Chondrocyte (in vitro differentiated cells): ENCODE measurements around the gene PPFIA1. TPM values are rescaled to one million over a fixed set of nuclear protein-coding genes. Genes with fewer than 3 reads are reported as not detected.
A peak's percentile ranks its signal among the peaks of the same experiment; 100 is the strongest.
"Not testable (repeated sequence)": the region's sequence is repeated elsewhere in the genome, so short reads cannot be mapped to it uniquely, and the experiment has no call there.

Experiments used
- DNase-seq: peaks from one replicate; pipeline ENCODE4 v3.0.0; 2021; ENCODE audit warnings: mixed read lengths, low spot score
- H3K27ac Mint-ChIP-seq: one replicate; pipeline ENCODE4 v1.8.0; 2021; ENCODE audit warnings: mild to moderate bottlenecking, moderate library complexity, mixed read lengths; ENCODE audit not compliant: unreplicated experiment
- H3K27me3 Mint-ChIP-seq: 2 replicates; pipeline ENCODE4 v1.8.0; 2021; ENCODE audit warnings: low read depth, mixed read lengths
- H3K36me3 Mint-ChIP-seq: 2 replicates; pipeline ENCODE4 v1.8.0; 2021; ENCODE audit warnings: low read depth, mixed read lengths
- H3K4me1 Mint-ChIP-seq: 2 replicates; pipeline ENCODE4 v1.8.0; 2021; ENCODE audit warnings: low read depth, mild to moderate bottlenecking, mixed read lengths
- H3K4me3 Mint-ChIP-seq: one replicate; pipeline ENCODE4 v1.8.0; 2021; ENCODE audit warnings: mild to moderate bottlenecking, moderate library complexity, mixed read lengths; ENCODE audit not compliant: unreplicated experiment
- H3K9me3 Mint-ChIP-seq: 2 replicates; pipeline ENCODE4 v1.8.0; 2021; ENCODE audit warnings: low read depth, mixed read lengths
- total RNA-seq: library from RNA; stranded (reverse); gene quantifications from 3 replicates; pipeline ENCODE4 v1.2.1, GENCODE V29; 2021
- TF ChIP-seq, protein P1 (sequence below): fragments of 200-600 bp; sonication (generic); IDR thresholded peaks from 2 replicates; pipeline ENCODE4 v1.5.0; 2021; ENCODE audit warnings: antibody characterized with exemption, mild to moderate bottlenecking, moderate library complexity

PPFIA1 gene
- total RNA-seq, 1 donor from 2014 or later = 63.5 TPM

- DNase-seq = no peak
- no peak overlapping the region for H3K4me3 Mint-ChIP-seq
- TF ChIP-seq, protein P1, sequence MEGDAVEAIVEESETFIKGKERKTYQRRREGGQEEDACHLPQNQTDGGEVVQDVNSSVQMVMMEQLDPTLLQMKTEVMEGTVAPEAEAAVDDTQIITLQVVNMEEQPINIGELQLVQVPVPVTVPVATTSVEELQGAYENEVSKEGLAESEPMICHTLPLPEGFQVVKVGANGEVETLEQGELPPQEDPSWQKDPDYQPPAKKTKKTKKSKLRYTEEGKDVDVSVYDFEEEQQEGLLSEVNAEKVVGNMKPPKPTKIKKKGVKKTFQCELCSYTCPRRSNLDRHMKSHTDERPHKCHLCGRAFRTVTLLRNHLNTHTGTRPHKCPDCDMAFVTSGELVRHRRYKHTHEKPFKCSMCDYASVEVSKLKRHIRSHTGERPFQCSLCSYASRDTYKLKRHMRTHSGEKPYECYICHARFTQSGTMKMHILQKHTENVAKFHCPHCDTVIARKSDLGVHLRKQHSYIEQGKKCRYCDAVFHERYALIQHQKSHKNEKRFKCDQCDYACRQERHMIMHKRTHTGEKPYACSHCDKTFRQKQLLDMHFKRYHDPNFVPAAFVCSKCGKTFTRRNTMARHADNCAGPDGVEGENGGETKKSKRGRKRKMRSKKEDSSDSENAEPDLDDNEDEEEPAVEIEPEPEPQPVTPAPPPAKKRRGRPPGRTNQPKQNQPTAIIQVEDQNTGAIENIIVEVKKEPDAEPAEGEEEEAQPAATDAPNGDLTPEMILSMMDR = no peak
- peaks cover 28% of the 10 kb centered on the region for H3K4me1 Mint-ChIP-seq
- H3K9me3 Mint-ChIP-seq = no peaks in the 10 kb centered on the region
- H3K27ac Mint-ChIP-seq = peak overlapping the region; percentile 49
- H3K36me3 Mint-ChIP-seq = no peaks in the 10 kb centered on the region
- no peaks in the 10 kb centered on the region for H3K27me3 Mint-ChIP-seq
Measured at GRCh38 chr11:70251659-70252321, 18.7 kb upstream of the PPFIA1 start.

- H3K36me3 Mint-ChIP-seq = no peaks in the 10 kb centered on the region
- TF ChIP-seq, protein P1 = no peak
- no peak overlapping the region for H3K4me3 Mint-ChIP-seq
- H3K27ac Mint-ChIP-seq = no peak overlapping the region
- no peaks in the 10 kb centered on the region for H3K27me3 Mint-ChIP-seq
- H3K4me1 Mint-ChIP-seq = peaks cover 18% of the 10 kb centered on the region
- no peak for DNase-seq
- H3K9me3 Mint-ChIP-seq = no peaks in the 10 kb centered on the region
Measured at GRCh38 chr11:70252844-70253243, 17.6 kb upstream of the PPFIA1 start.

DNA sequence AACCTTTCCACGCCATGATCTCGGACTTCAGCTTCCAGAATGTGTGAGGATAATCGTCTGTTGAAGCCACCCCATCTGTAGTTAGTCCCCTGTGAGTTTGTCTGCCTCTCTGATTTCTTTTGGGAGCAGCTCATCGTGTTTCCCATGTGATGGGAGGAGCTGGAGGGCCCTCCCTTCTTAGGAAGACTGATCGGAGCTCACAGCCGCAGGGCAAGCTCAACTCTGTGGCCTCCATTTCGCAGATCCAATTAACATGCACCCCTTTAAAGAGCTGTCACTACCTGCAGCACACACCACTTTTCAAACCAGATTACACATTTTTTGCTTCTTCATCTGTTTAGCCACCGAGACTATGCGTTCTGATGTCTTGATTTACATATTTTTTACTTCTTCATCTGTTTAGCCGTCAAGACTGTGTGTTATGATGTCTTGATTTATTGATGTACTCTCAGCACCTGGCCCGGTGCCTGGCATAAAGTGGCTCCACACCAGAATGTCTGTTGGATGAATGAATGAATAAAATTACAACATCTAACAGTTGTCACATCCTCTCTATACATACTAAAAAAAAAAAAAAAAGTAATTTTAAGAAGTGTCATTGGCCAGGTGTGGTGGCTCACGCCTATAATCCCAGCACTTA is 14.9 kb upstream of the PPFIA1 start:
- Mint-ChIP-seq H3K4me1 (peaks cover 15% of the 10 kb centered on the region), H3K4me3 (no peak overlapping the region), H3K27ac (no peak overlapping the region), H3K9me3 (no peaks in the 10 kb centered on the region), H3K27me3 (no peaks in the 10 kb centered on the region), H3K36me3 (no peaks in the 10 kb centered on the region)
- TF ChIP-seq, protein P1 = no peak
- DNase-seq = no peak

- H3K4me1 Mint-ChIP-seq, H3K27me3 Mint-ChIP-seq, H3K36me3 Mint-ChIP-seq, H3K27ac Mint-ChIP-seq, H3K9me3 Mint-ChIP-seq, H3K4me3 Mint-ChIP-seq, DNase-seq: not testable (repeated sequence)
Measured at GRCh38 chr11:70259077-70259476, 11.4 kb upstream of the PPFIA1 start.

DNA sequence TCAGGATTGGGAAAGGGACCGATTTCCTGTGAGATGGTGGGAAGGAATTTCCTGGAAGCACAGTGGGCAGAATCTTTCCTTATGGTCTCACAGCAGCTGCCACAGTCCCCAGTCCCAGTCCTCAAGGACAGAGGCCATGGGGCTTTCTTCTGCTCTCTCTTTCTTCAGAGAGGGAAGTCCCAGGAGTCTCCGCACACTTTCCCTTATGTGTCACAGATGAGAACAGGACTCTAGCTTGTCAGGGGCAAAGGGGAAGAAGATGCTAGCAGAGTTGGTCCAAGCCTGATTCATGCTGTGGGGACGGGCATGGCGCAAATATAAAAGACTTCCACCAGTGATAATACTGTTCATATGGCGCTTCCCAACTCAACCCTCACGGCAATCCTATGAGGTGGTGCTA is 7.5 kb upstream of the PPFIA1 start:
- TF ChIP-seq, protein P1 = no peak
- Mint-ChIP-seq H3K4me1 (peaks cover 10% of the 10 kb centered on the region), H3K36me3 (no peaks in the 10 kb centered on the region), H3K27me3 (peaks cover 3% of the 10 kb centered on the region), H3K9me3 (no peaks in the 10 kb centered on the region), H3K27ac (no peak overlapping the region), H3K4me3 (no peak overlapping the region)
- no peak for DNase-seq

DNA sequence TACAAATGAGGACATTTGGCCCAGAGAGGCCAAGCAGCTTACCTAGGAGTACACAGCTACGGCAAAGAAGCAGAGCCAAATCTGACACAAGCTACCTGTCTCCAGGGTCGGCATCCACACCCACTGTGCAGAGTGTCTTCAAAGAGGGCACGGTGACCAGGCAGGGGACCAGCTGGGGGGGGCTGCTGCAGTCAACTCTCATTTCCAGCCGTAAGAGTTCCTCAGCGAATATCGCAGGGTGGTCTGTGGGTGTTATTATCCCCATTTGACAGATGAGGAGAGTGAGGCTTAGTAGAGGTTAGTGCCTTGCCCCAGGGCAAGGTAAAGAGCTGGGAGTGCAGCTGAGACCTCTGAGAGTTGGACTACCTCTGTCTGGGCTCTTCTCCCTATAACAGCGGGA is 7.1 kb upstream of the PPFIA1 start:
- H3K36me3 Mint-ChIP-seq = no peaks in the 10 kb centered on the region
- peaks cover 10% of the 10 kb centered on the region for H3K4me1 Mint-ChIP-seq
- no peak for DNase-seq
- no peaks in the 10 kb centered on the region for H3K9me3 Mint-ChIP-seq
- TF ChIP-seq, protein P1 = no peak
- peaks cover 3% of the 10 kb centered on the region for H3K27me3 Mint-ChIP-seq
- H3K4me3 Mint-ChIP-seq = no peak overlapping the region
- no peak overlapping the region for H3K27ac Mint-ChIP-seq
